ENCODE results near the gene DOCK2. TPM values are rescaled to one million over a fixed set of nuclear protein-coding genes. Genes with fewer than 3 reads are reported as not detected.
"Not testable (repeated sequence)": the region's sequence is repeated elsewhere in the genome, so short reads cannot be mapped to it uniquely, and the experiment has no call there.

DOCK2 gene
- polyA plus RNA-seq, 2 of the 4 experiments (the other 2 are of a cell fraction): 2.1 to 4.6 TPM

DNA sequence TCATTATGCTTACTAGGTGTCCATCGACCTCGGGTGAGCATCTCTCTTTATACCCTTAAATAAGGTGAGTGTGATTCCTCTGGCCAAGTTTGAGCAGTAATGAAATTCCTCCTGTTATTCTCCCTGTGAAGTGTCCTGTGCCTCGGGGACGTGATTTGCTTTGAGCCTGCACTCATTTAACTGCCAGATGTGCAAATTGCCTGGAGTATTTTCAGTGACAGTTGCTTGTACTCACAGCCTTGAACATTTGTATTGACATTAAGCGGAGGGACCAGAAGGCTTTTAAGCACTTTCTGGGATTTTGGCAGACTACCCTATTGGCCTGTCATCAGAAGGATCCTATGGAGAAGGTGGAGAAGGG, 126.9 kb downstream of the DOCK2 start:
- no peaks in the 10 kb centered on the region for H3K4me1 ChIP-seq
- ATAC-seq (no peak), DNase-seq (ENCODE audit: low read depth in 1 of 2, low spot score in 1 of 2) (no peak), FAIRE-seq (no peak)
- ChIA-PET CTCF (no interaction called here), POLR2A (no interaction called here)
- H3K4me3 ChIP-seq: no peak overlapping the region
- TF ChIP-seq ZC3H11A (IDR thresholded peaks at IDR 0.05): no peak
- TF ChIP-seq TFCP2L1 (CRISPR knock-in tag; IDR thresholded peaks at IDR 0.05): no peak
- TF ChIP-seq, protein P1, sequence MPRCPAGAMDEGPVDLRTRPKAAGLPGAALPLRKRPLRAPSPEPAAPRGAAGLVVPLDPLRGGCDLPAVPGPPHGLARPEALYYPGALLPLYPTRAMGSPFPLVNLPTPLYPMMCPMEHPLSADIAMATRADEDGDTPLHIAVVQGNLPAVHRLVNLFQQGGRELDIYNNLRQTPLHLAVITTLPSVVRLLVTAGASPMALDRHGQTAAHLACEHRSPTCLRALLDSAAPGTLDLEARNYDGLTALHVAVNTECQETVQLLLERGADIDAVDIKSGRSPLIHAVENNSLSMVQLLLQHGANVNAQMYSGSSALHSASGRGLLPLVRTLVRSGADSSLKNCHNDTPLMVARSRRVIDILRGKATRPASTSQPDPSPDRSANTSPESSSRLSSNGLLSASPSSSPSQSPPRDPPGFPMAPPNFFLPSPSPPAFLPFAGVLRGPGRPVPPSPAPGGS (IDR thresholded peaks at IDR 0.05): no peak
- TF ChIP-seq HOXB5 (CRISPR knock-in tag; IDR thresholded peaks at IDR 0.05): no peak
- 73% methylated on average over 5 of the region's 5 CpGs for WGBS (ENCODE audit: missing lambda C conversion rate)
- no peak overlapping the region for H3K27ac ChIP-seq
- H3K4me2 ChIP-seq: no peak overlapping the region
- H3K9me3 ChIP-seq: no peaks in the 10 kb centered on the region

DNA sequence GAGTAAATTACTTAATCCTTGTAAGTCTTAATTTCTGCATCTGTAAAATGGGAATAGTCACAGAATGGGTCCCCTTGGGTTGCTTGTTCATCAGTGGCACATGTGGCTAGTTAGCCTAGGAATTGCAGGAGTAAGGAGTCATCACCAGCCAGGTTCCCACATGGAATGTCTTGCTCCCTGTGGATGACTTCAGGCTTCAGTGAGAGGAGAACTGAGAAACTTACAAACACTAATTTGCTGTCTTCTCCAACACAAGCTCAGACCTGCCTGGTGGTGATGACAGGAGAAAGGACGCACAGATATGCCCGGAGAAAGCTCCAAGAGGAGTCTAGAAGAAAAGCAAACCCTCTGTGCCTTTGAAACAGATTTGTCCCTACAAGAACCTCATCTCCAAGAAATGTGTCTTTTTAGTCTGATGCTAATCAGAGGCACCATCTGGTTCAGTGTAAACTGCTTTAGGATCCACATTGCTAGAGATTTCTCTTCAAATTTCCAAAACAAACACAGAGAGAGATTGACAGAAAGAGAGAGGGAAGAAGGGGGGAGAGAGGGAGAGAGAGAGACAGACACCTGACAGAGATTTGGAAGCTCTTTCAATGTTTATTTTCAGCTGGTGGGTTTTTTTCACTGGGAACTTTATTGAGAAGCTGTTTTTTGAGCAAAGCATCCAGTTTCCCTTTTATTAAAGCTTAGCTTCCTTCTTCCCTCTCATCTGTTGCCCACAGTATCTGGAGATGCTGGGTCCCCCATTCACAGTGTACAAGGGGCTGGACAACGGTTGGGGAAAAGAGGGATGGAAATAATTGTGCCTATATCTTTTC, 128.3 kb downstream of the DOCK2 start:
- FAIRE-seq (no peak), ATAC-seq (no peak), DNase-seq (ENCODE audit: low read depth in 1 of 2, low spot score in 1 of 2) (no peak)
- H3K27ac ChIP-seq: no peak overlapping the region
- no peaks in the 10 kb centered on the region for H3K4me1 ChIP-seq
- CTCF ChIA-PET: interaction anchor here (1.4 kb wide), 1 partner anchor 12 kb away, joined by 4 read pairs; no protein-coding TSS in a partner anchor
- H3K4me3 ChIP-seq: no peak overlapping the region
- TF ChIP-seq POLR2A (IDR thresholded peaks at IDR 0.05; ENCODE audit: low read length) (no peak), MAZ (IDR thresholded peaks at IDR 0.05; ENCODE audit: borderline replicate concordance, low read depth, low read length) (no peak), MYC (IDR thresholded peaks at IDR 0.05; ENCODE audit: borderline replicate concordance, low read length) (no peak), EP300 (IDR thresholded peaks at IDR 0.05) (no peak), EHF (CRISPR knock-in tag; IDR thresholded peaks at IDR 0.05) (no peak), FOXS1 (CRISPR knock-in tag; IDR thresholded peaks at IDR 0.05) (no peak), NFE2L2 (conservative IDR thresholded peaks at IDR 0.05; ENCODE audit: low read length) (no peak), BHLHE40 (IDR thresholded peaks at IDR 0.05; ENCODE audit: low read depth, low read length) (no peak), HOXA7 (CRISPR knock-in tag; IDR thresholded peaks at IDR 0.05) (no peak), HEYL (CRISPR knock-in tag; IDR thresholded peaks at IDR 0.05) (no peak)
- TF ChIP-seq, protein P2, sequence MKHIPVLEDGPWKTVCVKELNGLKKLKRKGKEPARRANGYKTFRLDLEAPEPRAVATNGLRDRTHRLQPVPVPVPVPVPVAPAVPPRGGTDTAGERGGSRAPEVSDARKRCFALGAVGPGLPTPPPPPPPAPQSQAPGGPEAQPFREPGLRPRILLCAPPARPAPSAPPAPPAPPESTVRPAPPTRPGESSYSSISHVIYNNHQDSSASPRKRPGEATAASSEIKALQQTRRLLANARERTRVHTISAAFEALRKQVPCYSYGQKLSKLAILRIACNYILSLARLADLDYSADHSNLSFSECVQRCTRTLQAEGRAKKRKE (CRISPR knock-in tag; IDR thresholded peaks at IDR 0.05; ENCODE audit: low read depth): no peak
- TF ChIP-seq, protein P3, sequence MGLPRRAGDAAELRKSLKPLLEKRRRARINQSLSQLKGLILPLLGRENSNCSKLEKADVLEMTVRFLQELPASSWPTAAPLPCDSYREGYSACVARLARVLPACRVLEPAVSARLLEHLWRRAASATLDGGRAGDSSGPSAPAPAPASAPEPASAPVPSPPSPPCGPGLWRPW (IDR thresholded peaks at IDR 0.05): no peak
- TF ChIP-seq, protein P4, sequence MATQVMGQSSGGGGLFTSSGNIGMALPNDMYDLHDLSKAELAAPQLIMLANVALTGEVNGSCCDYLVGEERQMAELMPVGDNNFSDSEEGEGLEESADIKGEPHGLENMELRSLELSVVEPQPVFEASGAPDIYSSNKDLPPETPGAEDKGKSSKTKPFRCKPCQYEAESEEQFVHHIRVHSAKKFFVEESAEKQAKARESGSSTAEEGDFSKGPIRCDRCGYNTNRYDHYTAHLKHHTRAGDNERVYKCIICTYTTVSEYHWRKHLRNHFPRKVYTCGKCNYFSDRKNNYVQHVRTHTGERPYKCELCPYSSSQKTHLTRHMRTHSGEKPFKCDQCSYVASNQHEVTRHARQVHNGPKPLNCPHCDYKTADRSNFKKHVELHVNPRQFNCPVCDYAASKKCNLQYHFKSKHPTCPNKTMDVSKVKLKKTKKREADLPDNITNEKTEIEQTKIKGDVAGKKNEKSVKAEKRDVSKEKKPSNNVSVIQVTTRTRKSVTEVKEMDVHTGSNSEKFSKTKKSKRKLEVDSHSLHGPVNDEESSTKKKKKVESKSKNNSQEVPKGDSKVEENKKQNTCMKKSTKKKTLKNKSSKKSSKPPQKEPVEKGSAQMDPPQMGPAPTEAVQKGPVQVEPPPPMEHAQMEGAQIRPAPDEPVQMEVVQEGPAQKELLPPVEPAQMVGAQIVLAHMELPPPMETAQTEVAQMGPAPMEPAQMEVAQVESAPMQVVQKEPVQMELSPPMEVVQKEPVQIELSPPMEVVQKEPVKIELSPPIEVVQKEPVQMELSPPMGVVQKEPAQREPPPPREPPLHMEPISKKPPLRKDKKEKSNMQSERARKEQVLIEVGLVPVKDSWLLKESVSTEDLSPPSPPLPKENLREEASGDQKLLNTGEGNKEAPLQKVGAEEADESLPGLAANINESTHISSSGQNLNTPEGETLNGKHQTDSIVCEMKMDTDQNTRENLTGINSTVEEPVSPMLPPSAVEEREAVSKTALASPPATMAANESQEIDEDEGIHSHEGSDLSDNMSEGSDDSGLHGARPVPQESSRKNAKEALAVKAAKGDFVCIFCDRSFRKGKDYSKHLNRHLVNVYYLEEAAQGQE (IDR thresholded peaks at IDR 0.05): no peak
- TF ChIP-seq, protein P5, sequence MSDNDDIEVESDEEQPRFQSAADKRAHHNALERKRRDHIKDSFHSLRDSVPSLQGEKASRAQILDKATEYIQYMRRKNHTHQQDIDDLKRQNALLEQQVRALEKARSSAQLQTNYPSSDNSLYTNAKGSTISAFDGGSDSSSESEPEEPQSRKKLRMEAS (IDR thresholded peaks at IDR 0.05): no peak
- TF ChIP-seq, protein P6, sequence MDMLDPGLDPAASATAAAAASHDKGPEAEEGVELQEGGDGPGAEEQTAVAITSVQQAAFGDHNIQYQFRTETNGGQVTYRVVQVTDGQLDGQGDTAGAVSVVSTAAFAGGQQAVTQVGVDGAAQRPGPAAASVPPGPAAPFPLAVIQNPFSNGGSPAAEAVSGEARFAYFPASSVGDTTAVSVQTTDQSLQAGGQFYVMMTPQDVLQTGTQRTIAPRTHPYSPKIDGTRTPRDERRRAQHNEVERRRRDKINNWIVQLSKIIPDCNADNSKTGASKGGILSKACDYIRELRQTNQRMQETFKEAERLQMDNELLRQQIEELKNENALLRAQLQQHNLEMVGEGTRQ (IDR thresholded peaks at IDR 0.05): no peak
- TF ChIP-seq, protein P1 (IDR thresholded peaks at IDR 0.05): no peak
- no peak overlapping the region for H3K4me2 ChIP-seq
- no peaks in the 10 kb centered on the region for H3K9me3 ChIP-seq
- WGBS (ENCODE audit: missing lambda C conversion rate): 65% methylated on average over 3 of the region's 3 CpGs
- POLR2A ChIA-PET: no interaction called here

DNA sequence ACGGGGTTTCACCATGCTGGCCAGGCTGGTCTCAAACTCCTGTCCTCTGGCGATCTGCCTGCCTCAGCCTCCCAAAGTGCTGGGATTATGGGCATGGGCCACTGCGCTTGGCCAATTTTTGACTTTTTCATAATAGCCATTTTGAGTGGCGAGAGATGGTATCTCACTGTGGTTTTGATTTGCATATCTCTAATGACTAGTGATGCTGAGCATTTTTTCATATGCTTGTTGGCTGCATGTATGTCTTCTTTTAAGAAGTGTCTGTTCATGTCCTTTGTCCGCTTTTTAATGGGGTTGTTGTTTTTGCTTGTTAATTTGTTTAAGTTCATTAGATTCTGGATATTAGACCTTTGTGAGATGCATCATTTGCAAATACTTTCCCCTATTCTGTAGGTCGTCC, 129.9 kb downstream of the DOCK2 start:
- H3K4me2 ChIP-seq; H3K4me1 ChIP-seq; FAIRE-seq; DNase-seq (ENCODE audit: low read depth in 1 of 2, low spot score in 1 of 2); ATAC-seq; POLR2A ChIA-PET; H3K9me3 ChIP-seq; H3K27ac ChIP-seq; H3K4me3 ChIP-seq: not testable (repeated sequence)
- 60% methylated on average over 6 of the region's 6 CpGs for WGBS (ENCODE audit: missing lambda C conversion rate)
- CTCF ChIA-PET: interaction anchor here (0.9 to 1.5 kb wide), 2 partner anchors 214 kb away, joined by 3 to 4 read pairs; partner anchors contain the start of gene INSYN2B

All from A549 (cell line).